GM12892 (cell line): ENCODE results near the gene SLC12A4.

Experiments
- POLR2A ChIP-seq: IDR thresholded peaks from 2 replicates; pipeline ENCODE4 v1.6.1; 2011; ENCODE audit warnings: low read depth, low read length, control low read depth
- POLR2AphosphoS5 ChIP-seq: IDR thresholded peaks from 2 replicates; pipeline ENCODE4 v1.6.1; 2011; ENCODE audit warnings: low read depth, low read length, control low read depth

- no peak for TF ChIP-seq POLR2AphosphoS5
- no peak for TF ChIP-seq POLR2A
These were observed 18.5 kb upstream of the SLC12A4 start for GRCh38 chr16:67986949-67987348.
